NOMO-1 treated with DMSO at 0.1 percent for 48 hours (cell line): ENCODE data around the gene MKNK1.
"Not testable (repeated sequence)": the region's sequence is repeated elsewhere in the genome, so short reads cannot be mapped to it uniquely, and the experiment has no call there.

Experiments used
- DNase-seq: peaks from one replicate; lab custom pipeline; 2025; ENCODE audit not compliant: unreplicated experiment; lab: John Stamatoyannopoulos, UW

MKNK1 gene

DNA sequence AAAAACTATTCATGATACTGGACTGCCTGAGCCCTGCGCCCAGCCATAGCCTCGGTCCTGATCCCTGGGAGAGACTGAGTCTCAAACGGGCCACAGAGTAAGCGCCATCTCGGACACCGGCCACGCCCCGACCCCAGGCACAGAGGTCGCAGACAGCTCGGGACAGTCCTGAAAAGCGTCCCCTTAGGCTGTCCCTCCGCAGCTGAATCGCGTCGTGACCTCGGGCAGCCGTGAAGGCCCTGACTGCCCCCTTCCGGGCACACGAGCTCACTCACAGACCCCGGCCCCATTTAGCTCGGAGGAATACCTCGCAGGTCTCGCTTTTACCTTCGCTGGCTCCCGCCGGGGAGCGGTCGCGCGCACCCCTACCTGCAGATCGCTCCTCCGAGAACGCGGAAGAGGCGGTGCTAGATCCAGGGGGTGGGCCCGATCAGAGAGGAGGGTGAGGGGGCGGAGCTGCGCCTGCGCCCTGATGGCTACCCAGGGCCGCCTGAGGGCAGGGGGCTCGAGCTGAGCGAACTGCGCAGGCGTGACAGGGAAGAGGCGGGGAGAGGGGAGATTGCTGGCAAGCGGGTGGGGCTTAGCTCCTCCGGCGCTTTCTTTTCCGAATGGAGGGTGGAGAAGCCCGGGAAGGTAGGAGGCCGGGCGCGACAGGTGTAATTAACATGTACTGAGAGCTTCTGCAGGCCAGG lies at the start of gene MKNK1:
Gene MKNK1 (minus strand): TSS at position 411 of the 692 bp plus-strand sequence. CDS start 20,941 bp downstream, outside the sequence.
- DNase-seq, result peak; percentile 89

DNA sequence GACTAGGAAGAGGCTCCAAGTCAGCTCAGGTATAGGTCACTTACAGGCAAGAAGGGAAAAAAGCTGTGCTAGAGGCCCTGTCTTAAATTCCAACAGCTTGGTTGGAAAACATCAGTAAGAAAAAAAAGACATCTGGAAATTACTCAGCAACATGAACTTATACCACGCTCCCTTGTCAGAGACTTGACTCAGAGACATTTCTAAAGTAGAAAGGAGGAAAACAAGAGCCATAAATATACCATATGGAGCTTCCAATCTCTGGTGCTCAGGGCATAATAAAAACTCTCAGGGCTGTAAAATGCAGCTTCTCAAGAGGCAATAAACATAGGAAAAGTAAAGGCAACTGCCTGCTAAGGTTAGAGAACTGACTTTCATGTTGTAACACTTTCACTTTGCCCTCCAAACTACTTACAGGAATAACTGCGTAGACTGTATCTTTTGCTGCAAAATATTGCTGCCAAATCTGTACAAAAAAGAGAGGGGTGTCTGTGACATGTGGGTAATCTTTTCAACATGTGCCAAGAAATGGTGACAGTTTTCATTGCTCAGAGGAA lies 49.4 kb upstream of the MKNK1 start:
- no peak for DNase-seq

DNA sequence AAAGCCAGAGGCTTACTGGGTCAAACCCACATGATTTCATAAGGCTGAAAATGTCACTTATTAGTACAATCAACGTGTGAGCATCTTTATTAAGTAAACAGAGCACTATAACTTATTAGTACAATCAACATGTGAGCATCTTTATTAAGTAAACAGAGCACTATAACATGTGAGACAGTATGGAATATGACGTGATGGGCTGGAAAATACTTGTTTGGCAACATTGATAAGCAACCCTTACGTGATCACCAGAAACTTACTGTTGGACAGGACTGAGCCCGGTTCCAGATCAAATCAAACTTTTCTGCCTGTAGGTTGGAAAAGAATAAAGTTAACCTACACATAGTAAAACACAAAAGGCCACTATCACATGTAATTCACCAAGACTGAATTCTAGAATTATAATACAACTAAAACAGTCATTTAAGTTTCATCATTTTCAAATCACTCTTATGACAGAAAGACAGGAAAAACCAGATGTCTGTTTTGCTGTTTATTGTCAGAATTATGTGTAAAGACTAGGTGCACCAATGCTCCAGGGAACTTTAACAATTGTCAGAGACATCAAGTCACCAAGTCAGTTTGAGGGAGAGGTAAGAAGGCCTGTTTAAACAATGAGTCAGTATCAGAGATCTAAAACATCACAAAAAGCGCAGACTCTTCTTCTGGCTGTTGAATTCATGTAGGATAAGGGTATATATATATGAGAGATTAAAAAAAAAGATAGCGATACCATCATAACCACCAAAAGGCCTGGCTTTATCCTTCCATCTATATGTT lies 48.4 kb upstream of the MKNK1 start:
- DNase-seq, result no peak

DNA sequence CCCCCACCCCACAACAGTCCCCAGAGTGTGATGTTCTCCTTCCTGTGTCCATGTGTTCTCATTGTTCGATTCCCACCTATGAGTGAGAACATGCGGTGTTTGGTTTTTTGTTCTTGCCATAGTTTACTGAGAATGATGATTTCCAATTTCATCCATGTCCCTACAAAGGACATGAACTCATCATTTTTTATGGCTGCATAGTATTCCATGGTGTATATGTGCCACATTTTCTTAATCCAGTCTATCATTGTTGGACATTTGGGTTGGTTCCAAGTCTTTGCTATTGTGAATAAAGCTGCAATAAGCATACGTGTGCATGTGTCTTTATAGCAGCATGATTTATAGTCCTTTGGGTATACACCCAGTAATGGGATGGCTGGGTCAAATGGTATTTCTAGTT lies 47.1 kb upstream of the MKNK1 start:
- DNase-seq, result not testable (repeated sequence)

DNA sequence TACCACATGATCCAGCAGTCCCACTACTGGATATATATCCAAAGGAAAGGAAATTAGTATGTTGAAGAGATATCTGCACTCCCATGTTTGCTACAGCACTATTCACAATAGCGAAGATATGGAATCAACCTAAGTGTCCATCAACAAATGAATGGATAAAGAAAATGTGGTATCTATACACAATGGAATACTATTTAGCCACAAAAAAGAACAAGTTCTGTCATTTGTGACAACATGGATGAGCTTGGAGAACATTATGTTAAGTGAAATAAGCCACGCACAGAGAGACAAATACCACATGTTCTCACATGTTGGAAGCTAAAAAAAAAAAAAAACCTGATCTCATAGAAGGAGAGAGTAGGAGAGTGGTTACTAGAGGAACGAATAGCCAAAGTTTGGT lies 46.4 kb upstream of the MKNK1 start:
- DNase-seq, result no peak

DNA sequence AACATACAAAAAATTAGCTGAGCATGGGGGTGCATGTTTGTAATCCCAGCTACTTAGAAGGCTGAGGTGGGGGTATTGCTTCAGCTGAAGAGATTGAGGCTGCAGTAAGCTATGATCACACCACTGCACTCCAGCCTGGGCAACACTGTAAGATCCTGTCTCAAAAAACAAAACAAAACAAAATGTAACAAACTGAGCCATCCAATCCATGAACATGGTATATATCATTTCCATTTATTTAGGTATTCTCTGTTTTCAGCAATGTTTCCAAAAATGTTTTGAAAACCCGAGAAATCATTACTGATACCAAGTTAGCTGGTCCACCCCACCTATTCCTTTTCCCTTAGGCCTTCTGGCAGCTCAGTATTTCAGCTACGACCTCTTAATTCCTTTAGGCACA lies 45.7 kb upstream of the MKNK1 start:
- no peak for DNase-seq

DNA sequence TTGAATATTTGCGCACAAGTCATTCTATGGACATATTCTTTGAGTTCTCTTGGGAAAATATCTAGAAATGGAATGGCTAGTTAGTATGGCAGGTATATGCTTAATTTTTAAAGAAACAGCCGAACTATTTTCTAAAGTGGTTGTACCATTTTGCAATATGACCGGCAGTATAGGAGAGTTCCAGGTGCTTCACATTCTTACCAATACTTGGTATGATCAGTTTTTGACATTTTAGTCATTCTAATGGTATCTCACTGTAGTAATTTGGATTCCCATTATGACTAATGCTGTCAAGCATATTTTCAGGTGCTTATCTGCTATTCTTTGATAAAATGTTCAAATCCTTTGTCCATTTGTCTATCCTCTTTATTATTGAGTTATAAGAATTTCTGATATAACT lies 43.5 kb upstream of the MKNK1 start:
- no peak for DNase-seq

DNA sequence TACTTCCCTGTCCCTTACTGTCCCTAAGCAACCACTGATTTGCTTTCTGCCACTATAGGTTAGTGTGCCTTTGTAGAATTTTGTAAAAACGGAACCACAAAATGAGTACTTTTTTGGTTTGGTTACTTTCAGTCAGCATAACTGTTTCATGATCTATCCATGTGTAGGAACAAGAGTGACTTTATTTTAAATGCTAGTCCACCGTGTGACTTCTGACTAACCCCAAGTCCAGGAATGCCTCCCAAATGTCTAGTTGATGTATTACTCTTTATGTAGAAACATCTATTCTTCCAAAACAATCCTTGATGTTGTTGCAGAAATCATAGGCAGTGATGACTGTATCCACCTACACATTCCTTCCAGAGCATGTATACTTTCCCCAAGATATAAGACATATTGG lies 42.8 kb upstream of the MKNK1 start:
- DNase-seq, result no peak

DNA sequence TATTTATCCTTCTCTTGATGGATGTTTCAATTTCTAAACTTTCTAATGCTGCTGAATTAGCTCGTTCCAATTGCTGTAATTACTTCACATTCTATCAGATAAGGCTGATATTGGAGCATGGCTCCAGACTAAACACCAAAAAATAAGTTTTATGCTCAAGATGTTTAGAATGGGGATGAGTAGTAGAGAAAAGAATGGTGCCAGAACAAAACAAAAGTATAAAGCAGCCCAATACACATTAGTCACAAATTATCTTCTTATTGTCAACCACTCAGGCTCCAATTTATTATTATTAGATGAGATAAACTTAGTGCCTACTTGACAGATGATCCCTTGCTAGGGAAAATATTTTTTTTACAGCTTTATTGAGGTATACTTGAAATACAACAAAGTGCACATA lies 42.3 kb upstream of the MKNK1 start:
- DNase-seq, result no peak

DNA sequence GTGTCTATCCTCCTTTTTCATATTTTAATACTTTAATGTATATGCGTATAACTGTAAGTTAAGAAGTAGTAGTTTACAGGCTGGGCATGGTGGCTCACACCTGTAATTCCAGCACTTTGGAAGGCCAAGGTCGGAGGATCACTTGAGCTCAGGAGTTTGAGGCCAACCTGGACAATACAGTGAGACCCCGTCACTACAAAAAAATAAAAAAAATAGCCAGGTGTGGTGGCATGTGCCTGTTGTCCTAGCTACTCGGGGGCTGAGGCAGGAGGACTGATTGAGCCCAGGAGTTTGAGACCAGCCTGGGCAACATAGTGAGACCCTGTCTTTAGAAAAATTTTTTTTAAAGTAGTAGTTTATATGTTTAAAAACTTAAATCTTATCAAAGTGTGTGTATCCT lies 41.7 kb upstream of the MKNK1 start:
- no peak for DNase-seq

DNA sequence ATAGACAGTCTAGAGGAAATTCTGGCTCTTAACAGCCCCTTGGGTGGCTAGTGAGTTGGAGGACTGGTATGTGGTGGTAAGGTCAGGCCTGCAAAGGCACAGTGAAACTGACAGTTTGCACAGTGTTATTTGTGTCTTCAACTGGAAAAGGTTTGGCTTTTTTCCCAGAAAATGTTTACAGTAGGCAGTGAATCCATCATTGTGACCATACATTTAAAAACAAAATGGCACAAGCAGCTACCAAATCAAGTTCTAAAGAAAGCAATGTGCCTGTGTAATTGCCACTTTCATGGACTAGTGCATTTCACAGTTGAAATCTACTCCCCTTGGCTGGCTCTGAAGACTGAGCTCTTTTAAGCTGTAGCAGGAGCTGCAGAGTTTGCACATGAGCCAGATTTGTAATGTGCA lies 39.3 kb upstream of the MKNK1 start:
- DNase-seq, result no peak

DNA sequence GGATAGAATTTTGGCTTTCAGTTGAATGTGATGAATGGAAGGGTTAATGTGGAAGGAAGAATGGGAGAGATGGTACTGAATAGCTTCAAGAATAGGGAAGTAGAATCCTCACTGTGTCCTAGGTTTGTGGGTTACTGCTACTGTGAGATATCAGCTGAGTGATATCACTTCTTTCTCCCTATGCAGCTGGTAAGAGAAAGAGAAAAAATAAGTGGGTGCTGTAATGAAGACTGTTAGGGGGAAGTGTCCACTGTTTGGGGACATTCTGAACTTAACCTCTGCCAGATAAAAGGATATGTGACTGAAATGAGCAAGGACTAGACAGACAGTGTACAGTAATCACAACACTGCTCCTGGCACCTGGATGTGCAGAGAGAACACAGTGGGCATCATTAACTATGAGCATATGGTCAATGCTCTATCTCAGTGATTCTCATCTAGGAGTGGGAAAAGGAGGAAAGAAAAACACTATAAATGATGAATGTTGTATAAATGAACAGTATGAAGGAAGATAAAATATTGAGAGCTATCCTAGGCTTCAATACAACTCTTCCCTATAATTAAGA lies 38.1 kb upstream of the MKNK1 start:
- no peak for DNase-seq

DNA sequence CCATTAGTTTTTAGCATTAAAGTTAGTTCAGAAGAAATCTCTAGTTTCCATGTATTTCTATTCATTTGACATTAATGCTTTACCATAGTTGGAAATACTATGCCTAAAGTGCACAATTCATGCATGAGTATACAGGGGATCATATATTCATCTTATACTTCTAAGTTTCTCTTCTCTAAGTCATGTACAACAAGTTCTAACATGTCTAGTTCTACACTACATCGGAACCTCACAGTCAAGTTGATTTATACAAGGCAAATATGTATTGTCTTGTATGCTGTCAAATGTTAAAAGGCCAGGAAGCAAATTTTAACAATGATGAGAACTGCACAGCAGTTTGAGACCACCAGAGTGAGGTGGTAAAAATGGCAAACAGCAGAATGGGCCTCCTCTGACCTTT lies 35.5 kb upstream of the MKNK1 start:
- DNase-seq, result no peak

DNA sequence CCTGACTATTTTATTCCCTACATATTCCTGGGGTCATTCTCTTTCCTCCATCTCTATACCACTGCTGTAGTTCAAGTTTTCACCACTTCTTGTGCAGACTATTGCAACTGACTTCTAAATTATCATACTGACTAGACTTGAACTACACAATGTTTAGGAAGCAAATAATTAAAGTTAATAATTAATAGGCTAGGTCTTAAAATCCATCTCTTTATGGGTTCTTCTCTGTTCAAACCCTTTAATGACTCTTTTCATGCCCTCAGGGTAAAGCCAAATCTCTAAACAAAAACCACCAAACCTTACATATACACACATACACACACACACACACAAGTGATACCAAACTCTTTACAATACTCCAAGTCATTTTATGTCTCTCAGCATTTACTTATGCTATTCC lies 34.9 kb upstream of the MKNK1 start:
- no peak for DNase-seq

DNA sequence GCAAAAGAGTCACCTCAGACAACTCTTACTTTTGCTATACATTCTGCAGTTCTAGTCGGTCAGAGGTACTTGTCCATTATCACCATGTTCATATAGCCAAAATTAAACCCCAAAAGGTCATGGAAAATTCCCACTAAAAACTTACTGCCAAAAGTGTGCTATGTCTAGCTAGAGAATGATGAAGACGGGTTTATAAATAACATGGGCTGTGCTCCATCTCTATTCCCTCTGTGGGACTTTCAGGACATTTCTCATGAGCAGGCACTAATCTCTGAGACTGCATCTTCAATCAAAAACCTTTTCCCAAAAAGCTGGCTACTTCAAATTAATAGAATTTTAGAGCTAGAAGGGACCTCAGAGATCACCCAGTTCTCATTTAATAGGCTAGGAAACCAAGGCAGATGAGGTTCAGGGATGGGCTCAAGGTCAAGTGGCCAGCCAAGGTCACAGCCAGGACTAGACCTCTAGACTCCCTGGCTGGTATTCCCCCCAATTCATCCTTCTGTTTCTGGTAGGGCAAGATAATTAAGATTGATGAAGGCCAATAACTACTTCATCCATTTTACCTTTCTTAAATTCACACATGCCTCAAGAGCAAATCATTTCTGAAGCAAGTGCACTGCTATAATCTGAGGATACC lies 33.5 kb upstream of the MKNK1 start:
- no peak for DNase-seq

DNA sequence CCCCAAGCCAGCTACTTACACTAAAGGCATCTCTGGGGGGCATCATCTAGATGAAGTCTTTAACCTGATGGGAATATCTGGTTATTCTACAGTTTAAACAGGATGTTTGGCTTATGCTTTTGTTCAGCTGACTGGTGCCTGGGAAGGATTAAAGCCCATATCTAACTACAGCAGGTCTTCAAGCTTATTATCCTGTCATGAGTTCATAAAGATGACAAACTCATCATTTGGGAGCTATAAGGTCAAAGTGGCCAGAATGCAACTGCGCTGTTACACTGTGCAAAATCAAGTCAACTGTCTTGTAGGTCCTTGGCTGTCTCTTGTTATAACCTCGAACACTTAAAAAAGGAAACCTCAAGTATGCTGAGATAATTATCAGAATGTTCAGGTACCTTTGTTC lies 31.1 kb upstream of the MKNK1 start:
- no peak for DNase-seq

DNA sequence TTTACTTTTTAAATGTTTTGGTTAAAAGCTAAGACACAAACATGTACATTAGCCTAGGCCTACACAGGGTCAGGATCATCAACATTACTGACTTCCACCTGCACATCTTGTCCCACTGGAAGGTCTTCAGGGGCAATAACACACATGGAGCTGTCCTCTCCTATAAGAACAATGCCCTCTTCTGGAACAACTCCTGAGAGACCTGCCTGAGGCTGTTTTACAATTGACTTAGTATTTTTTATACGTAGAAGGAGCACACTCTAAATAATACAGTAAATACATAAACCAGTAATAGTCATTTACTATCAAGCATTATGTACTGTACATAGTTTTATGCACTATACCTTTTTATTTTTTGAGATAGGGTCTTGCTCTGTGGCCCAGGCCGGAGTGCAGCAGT lies 26.7 kb upstream of the MKNK1 start:
- no peak for DNase-seq

DNA sequence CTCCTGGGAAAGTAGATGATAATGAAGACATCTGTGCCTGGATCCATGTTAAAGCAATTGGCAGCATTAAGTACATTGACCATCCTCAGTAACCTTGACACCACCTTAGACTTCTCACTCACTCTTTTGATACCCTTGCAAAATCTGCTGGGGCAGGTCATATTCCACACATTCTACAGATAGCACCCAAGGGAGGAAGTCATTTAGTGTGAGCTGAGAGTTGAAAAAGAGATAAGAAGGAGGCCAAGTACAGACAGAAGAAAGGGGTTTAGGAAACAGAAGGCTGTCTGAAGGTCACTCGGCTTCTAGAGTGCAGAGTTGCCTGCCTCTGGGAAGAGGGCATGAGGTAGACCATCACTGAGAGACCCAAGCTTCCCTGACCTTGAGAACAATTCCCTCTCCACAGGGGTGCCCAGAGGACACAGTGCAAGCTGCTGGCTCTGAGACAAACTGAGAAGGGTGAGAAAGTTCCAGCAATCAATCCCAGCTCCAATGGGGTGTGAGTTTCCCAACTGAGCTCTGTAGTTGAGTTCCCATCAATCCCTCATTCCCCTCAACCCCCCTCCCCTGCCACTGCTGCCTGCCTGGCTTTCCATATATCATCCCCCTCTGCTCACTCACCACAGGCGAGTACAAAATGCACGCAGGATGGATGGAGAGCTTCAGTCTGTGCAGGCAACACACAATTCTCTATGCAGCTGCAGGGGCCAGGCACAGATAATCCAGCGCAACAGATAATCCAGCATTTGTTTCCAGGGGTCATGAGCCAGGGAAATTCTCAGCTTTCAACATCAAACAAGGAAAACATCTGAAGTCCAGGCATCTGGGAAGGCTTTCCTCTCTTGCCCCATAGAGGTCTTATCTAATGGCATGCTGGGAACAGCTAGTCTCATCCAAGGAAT lies 19.9 kb upstream of the MKNK1 start:
- no peak for DNase-seq

DNA sequence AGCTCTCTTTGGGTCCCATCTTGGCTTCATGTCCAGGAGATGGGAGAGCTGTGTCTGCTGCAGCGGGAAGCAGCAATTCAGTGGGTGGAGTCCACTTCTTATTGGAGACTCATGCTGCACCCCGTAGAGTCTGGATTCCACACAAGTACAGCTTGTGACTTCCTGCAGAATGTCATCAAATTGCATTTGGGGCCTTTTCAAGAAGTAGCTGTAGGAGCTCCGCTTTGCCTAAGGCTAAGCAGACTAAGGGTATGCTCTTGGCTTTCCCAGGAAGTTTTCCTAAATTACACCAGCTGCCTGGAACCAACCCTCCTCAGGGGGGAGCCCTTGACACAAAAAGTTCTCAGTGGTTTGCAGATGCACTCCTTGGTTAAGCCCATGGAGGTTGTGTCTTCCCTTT lies 18.3 kb upstream of the MKNK1 start:
- DNase-seq, result no peak

DNA sequence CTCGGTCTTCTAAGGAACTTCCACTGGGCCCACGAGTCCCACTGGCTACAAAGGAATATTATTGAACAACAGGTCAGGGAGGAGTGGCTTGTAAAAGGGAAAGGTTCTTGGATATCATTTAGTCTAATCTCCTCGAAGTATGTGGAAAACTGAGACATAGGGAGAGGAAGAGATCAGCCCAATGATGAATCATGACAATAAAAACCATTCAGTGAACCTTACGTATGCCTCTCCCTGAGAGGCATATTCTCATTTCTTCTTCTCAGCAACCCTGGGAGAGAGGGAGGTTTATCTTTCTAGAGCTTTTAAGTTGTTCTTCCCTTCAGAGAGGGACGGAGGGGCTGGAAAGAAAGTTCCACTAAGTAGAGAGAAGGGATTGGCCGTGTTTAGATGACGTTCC lies 17.9 kb upstream of the MKNK1 start:
- DNase-seq, result no peak
